Transverse colon (tissue), 4 donors: ENCODE measurements around the gene GBE1.

Experiments used
- POLR2A ChIP-seq: fragments of 450-650 bp; IDR thresholded peaks from one replicate; pipeline ENCODE4 v1.6.1; 2016; ENCODE audit warnings: antibody characterized with exemption, mild to moderate bottlenecking, moderate library complexity
- POLR2AphosphoS5 ChIP-seq, 3 donors: sonication (generic); formaldehyde crosslinking; IDR thresholded peaks; one replicate each; pipeline ENCODE4 v1.6.1; 2016; ENCODE audit warnings: antibody characterized with exemption in 3 of 3
- TF ChIP-seq, protein P1 (sequence below), 5 experiments: fragments of 200-600 bp in 3 of 5; fragments of 450-650 bp in 2 of 5; sonication (generic) in 3 of 5; IDR thresholded peaks; 1 replicate in 2 of 5; 2 replicates in 3 of 5; pipeline ENCODE4 v1.5.1; 2016 to 2017; ENCODE audit warnings: antibody characterized with exemption in 5 of 5, inconsistent platforms in 3 of 5, mild to moderate bottlenecking in 2 of 5, moderate library complexity in 1 of 5

DNA sequence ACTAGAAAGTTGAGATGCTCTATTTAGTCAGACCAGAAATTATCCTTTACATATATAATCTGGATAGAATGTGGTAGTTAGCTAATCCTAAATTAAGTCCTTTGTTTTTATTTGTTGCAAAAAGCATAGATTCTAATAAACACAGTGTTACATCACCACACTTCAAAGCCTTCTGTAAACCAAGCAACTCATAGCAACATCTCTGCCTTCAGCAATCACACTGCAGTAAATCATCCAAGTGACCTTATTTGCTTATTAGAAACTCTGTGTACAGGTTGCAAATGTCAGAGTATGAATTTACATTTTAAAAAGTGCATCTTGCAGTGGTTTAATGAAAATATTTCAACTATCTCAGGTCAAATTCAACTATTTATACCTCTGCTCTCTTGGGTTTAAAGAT lies 242.5 kb downstream of the GBE1 start:
- TF ChIP-seq, protein P1, sequence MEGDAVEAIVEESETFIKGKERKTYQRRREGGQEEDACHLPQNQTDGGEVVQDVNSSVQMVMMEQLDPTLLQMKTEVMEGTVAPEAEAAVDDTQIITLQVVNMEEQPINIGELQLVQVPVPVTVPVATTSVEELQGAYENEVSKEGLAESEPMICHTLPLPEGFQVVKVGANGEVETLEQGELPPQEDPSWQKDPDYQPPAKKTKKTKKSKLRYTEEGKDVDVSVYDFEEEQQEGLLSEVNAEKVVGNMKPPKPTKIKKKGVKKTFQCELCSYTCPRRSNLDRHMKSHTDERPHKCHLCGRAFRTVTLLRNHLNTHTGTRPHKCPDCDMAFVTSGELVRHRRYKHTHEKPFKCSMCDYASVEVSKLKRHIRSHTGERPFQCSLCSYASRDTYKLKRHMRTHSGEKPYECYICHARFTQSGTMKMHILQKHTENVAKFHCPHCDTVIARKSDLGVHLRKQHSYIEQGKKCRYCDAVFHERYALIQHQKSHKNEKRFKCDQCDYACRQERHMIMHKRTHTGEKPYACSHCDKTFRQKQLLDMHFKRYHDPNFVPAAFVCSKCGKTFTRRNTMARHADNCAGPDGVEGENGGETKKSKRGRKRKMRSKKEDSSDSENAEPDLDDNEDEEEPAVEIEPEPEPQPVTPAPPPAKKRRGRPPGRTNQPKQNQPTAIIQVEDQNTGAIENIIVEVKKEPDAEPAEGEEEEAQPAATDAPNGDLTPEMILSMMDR (IDR thresholded peaks at IDR 0.05): no peak
- TF ChIP-seq POLR2A (no peak), POLR2AphosphoS5 (IDR thresholded peaks at IDR 0.05) (no peak)
